Activated CD8-positive, alpha-beta memory T cell treated with anti-CD3 and anti-CD28 coated beads, Interleukin-2, amount 50 U/mL, for 1 hour (primary cell): Measurements from ENCODE around the gene CACNA1D.

ENCODE experiments used
- DNase-seq: peaks from one replicate; pipeline ENCODE4 v3.0.0-alpha.2; 2020; ENCODE audit errors: extremely low read depth

The CACNA1D gene

DNA sequence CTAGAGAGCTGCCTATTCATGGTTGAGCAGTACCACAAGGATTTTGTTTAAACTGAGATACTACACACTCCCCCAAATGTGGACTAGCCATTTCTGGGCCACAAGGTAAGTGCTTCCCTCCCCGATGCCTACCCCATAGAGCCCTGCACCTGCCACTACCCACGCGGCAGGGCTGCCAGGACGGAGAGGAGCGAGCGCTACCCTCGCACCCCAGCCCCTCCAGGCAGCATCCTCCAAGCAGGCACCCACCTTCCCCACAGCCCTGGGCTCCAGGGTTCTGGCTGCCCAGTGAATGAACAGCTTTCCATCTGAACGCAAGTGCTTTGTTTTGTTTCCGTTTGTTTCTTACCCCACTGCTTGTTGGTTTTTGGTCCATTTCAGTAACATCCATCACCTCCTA, 292.6 kb downstream of the CACNA1D start:
- DNase-seq, result no peak

DNA sequence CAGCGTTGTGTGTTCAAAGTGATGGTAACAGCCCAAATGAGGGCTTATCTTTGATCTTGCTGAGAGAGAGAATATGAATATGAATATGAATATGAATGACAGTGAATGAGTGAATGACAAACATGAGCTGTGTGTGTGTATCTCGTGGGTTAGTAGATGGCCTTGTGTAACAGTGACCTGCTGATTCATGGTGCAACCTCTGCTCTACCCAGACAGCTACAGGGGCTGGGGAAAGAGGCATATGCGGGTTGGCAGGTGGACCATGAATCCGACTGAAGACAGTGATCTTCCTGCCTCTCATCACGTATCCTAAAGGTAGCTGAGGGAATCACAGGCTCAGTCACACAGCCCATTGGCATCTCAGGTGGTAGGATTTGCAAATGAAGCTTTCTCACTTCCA, 293.6 kb downstream of the CACNA1D start:
- no peak for DNase-seq

- no peak for DNase-seq
Measured at GRCh38 chr3:53789459-53789858, 295.0 kb downstream of the CACNA1D start.

DNA sequence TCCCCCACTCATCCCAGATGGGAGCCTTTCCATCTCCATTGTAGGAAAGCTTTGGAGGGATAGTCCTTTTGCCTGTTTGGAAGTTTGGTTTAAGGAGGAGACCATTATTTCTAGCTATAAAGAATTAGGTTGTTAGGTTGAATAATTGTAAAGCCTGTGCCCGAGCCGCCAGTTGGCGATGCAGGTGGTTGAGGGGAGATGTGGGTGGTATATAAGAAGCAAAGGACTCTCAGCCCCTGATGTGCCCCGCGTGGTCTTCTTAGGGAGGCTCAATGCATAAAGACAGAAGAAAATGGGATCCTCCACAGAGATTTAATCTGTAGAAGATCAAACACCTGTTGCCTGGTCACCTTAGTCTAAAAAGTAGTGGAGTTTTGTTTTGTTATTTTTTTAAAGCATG, 296.1 kb downstream of the CACNA1D start:
- DNase-seq, result no peak

DNA sequence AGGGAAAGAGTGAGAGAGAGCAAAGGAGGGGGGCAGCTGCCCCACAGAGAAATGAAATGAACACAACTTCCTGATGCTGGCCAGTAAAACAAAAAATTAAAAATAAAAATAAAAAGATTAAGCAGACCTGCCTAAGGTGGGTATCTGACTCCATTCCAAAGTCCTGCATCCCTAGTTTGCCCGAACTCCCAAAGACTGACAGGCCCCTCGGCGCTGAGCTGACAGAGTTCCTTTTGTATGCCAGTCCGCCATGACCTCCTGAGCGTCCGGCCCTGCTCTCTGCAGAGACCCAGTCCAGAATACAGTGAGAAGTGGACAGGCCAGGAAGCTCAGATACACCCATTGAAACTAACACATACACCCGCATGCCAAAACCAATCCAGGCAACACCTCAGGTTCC, 296.9 kb downstream of the CACNA1D start:
- DNase-seq, result no peak

DNA sequence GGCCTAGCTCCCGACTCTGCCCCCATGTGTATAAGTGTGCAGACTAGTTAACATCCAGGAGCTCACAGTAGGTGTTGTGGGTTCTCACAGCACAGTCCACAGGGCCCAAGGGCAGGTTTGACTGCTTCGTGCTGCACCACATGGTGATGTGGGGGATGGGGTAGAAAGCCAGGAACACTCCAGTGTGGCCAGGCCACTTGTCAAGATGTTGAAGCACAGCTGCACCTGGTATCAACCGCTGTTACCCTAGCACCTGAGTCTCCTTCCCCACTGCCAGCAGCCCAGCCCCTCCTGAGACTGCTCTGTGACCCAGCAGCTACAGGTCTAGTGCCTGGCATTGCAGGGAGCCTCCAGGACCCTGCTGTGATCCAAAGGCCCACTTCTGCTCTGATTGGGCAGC, 298.5 kb downstream of the CACNA1D start:
- no peak for DNase-seq

- DNase-seq, result no peak
Measured at GRCh38 chr3:53794597-53794996, 300.2 kb downstream of the CACNA1D start.

- DNase-seq, result no peak
Measured at GRCh38 chr3:53795176-53795575, 300.8 kb downstream of the CACNA1D start.

DNA sequence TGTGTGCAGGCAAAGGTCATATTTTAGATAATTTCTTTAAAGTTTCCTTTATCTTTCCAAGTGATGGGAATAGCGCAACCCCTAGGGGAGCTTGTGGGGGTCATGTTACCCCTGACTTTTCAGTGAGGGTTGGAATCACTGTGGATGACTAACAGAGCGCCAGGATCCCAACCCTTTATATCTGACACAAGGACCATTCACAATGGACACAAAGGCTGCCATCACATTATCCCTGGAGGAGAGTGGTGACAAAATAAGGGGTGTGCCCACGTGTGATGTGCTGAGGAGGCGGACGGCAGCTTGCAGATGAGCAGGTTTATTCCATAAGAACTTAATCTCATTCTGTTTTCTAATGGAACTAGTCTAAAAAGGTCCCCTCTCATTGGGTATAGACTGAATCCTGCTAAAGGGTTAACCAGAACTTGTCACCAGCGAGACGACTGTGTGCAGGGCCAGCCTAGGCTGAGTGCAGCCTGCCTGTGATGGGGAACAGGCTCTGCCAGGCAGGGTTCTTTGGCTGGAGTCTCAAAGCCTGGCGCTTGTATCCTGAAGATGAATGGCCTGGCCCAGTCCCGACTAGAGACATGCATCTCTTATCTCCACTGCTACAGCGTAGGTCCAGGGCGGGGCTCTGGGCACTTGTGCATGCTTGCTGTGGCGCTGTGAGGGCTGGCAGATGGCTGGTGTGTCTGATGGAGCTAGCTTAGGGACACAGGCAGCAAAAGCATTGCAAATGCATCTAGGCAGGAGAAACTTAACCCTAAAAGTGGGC, 301.6 kb downstream of the CACNA1D start:
- DNase-seq, result no peak

DNA sequence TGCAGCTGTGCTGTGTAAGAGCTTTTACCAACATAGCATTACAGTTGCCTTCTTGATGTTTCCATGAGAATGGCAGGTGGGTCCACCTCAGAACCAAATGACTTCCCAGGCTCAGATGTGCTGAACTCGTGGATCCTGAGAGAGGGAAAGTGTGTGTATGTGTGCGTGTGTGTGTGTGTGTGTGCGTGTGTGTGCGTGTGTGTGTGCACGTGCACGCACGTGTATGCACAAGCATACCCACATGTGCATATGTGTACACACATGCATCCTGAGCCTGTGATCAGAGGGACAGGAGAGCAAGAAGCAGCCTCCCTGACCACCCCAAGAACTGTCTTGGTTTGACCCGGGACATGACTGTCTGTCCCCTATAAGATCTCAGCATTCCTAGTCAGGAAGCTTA, 303.7 kb downstream of the CACNA1D start:
- DNase-seq, result no peak

GRCh38 chr3:53799338-53799865, 305.0 kb downstream of the CACNA1D start:
- no peak for DNase-seq

- DNase-seq, result no peak
Measured at GRCh38 chr3:53800041-53800906, 305.9 kb downstream of the CACNA1D start.

DNA sequence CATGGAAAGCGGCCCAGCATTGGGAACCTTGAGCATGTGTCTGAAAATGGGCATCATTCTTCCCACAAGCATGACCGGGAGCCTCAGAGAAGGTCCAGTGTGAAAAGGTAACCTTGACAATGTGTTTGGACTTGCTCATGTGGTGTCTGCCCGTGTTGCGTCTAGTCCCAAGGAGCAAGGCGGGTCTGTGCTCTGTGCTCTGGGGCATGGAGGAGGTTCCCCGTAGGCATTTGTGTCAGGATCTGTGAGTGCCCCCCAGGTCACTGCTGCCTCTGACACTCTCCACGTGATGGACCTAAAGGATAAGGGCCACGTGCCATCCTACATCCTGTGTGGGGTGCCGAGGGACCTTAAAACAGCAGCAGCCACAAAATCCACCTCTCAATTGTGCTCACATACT, 306.9 kb downstream of the CACNA1D start:
- no peak for DNase-seq

- no peak for DNase-seq
Measured at GRCh38 chr3:53802256-53802880, 308.0 kb downstream of the CACNA1D start.

DNA sequence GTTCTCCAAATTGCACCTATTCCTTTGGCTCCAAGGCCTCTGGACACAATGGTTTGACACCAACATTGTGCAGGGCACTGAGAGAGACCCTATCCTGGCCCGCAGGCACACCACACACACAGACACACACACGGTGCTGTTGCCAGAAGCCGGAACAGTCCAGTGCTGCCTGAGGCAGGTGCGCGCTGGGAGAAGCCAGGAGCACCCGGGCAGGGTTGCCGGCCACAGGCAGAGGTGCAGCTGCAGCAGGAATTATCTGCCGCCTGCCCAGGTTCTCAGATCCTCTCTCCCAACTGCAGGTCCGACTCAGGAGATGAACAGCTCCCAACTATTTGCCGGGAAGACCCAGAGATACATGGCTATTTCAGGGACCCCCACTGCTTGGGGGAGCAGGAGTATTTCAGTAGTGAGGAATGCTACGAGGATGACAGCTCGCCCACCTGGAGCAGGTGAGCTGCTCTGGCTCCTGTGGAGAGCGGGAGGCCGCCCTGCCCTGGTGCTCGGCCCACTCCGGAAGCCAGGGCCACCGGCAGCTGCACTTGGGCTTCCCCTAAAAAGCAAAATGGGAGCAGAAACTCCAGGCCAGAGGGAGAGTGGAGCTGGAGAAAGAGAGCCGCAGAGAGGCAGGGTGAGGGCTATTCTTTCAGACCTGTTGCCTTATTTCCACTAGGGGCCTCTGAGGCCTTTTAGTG, 308.9 kb downstream of the CACNA1D start:
- no peak for DNase-seq

DNA sequence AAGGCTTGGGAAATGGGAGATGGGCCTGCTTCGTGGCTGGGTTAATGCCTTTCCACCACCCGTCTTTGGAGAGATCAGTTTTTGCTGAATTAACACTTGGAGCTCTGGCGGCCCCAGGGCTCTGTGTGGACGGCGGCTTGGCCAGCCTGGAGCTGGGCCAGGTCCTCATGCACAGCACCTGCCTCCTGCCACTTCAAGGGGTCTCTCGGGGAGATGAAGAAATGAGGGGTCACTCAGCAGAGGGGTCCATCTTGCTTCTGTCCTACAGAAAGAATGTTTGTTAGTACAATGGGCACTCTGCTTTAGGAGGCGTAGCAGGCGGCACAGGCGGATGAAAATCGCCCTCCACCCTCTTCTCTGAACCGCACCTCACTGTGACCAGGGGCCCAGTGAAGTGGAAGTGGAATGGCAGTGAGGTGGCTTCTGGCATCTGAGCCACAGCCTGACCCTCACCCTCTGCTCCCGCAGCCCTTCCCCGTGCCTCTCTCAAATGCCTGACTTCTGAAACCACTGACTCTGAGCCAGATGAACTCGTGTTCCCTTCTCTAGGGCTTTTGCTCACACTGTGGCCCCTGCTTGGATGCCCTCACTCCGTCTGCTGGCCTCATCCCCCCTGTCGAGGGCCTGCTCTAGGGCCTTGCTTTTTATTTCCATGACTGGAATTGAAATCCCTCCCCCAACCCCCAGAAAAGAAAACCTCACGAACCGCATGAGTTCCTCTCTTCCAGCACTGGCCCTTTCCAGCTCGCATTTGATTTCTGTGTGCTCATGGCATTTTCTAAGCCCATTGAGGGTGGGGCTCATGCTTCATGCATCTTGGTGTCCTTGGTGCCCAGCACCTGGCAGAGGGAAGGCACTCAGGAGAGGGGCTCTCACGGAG, 309.6 kb downstream of the CACNA1D start:
- no peak for DNase-seq

DNA sequence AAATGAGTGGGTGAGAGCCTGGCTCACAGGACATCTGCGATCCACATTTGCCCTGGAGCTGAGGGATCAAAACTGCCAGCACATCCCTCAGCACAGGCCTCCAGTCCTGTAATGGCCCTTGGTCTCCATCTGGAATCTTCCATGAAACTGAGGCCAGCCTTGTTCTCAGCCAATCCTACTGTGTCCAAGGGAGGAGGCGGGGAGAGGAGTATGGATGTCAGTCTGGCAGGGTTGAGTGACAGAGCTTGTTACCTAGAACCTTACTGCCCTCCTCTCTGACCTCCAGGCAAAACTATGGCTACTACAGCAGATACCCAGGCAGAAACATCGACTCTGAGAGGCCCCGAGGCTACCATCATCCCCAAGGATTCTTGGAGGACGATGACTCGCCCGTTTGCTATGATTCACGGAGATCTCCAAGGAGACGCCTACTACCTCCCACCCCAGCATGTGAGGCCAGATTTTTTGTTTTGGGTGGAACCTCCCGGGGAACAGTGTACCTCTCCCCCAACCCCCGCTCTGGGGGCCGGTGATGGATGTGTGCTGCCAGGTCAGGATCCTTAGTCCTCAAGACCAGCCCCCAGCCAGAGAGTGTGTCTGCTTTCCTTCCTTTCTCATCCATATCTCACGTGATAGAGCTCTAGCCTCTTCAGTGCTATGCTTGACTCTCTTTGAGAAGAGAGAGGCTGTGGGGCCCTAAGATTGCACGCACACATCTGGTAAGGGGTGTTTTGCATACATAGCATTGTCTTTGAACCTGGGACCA, 310.5 kb downstream of the CACNA1D start:
- no peak for DNase-seq

- no peak for DNase-seq
Measured at GRCh38 chr3:53805463-53806159, 311.2 kb downstream of the CACNA1D start.
